DMS114 treated with DMSO at 0.1 percent for 48 hours (cell line): ENCODE data around the gene TTC34.

Source experiments
- DNase-seq: peaks from one replicate; lab custom pipeline; 2025; ENCODE audit not compliant: unreplicated experiment; lab: John Stamatoyannopoulos, UW

Gene TTC34

DNA sequence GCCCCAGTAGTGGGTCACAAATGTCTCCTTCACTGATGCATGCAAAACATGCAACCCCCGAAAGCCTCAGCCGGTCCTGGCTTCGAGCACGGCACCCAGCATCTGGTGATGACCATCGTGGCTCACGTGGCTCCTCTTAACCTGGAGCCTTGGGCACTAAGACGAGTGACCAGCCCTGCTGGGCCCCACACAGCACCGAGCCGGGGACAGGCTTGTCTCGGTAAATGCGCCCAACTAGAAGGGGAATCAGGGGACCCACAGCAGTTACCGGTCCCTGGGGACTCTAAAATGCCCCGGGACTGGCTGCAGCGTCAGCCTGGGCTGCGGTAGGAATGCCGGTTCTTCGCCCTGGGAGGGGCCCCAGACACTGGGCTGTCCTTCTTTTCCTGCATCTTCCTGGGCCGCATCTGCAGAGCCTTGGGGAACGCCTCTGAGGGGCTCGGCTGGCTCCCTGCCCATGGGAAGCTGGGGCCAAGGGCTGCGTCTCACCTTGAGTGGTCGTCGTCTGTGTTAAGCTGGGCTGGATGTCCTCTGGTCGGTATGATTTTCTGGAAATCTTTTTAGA is 13.1 kb upstream of the TTC34 start:
- no peak for DNase-seq

DNA sequence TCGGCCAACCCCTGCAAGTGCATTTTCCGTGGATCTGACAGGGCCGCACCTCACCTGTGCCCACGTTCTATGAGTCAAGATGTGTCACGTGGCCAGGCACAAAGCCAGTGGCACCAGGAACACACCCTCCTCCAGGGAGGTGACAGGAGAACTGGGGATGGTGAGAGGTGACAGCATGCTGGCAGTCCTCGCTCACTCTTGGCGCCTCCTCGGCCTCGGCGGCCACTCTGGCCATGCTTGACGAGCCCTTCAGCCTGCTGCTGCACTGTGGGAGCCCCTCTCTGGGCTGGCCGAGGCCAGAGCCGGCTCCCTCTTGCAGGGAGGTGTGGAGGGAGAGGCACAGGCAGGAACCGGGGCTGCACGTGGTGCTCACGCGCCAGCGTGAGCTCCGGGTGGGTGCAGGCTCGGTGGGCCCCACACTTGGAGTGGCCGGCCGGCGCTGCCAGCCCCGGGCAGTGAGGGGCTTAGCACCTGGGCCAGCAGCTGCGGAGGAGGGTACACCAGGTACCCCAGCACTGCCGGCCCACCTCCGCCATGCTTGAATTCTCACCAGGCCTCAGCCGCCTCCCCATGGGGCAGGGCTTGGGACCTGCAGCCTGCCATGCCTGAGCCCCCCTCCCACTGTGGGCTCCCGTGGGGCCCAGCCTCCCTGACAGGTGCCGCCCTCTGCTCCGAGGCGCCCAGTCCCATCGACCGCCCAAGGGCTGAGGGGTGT is 11.6 kb upstream of the TTC34 start:
- no peak for DNase-seq

DNA sequence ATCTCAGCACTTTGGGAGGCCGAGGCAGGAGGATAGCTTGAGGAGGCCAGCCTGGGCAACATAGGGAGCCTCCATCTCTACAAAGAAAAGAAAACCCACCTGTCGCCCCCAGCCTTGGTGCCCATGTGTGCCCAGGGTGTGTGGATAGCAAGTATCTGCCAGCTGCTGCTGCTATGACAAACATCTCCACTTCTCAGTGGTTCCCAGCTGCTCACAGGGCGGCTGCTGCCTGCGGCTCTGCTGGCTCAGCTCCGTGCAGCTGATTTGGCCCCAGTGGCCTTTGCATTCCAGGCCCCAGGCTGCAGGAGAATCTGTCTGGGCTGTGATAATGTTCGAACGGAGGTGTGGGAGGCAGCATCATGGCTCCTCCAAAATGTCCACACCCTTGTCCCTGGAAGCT is 10.6 kb upstream of the TTC34 start:
- DNase-seq, result no peak

DNA sequence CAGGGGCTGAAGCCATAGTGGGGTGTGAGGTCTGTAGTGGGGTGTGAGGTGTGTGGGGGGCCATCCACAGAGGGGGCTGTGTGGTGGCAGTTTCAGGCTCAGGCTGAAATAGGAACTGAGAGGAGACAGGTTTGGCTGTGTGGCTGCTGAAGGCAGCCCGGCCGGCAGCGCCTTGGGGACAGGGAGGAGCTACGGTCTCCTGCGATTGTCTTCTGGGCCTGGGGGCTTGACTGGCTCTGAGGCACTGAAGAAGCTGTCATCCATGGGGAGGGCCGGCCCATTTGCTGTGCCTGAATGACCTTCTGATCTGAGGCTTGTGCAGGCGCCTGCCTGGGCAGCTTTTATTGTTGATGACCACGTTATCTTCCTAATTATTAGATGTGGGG is 10.0 kb upstream of the TTC34 start:
- no peak for DNase-seq

DNA sequence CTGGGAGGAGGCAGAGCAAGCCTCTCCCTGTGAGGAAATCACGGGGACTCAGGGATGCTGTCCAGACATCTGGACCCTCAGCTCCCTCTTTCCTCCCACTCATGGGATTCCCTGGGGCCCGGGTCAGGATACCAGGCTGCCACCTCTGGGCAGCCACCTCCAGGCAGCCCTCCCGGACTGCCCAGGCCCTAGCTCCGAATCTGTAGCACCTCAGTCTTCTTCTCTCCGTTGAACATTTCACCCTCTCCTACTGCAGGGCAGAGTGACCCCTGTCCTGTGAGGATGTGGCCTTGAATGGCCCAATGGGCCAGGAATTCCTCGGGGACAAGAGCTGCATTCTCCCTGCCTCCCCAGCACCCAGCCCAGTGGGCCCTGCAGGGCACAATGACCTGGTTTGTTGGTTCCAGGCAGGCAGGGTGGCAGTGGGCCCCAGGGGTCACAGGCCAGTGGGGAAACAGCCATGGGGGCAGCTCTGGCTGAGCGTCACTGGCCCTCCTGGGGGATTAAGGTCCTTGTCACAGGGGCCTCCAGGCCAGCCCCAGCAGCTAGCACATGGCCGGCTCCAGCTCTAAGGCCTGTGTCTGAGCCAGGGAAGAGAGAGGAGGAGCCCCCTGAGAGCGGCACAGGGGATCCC is 9.5 kb upstream of the TTC34 start:
- DNase-seq, result no peak

DNA sequence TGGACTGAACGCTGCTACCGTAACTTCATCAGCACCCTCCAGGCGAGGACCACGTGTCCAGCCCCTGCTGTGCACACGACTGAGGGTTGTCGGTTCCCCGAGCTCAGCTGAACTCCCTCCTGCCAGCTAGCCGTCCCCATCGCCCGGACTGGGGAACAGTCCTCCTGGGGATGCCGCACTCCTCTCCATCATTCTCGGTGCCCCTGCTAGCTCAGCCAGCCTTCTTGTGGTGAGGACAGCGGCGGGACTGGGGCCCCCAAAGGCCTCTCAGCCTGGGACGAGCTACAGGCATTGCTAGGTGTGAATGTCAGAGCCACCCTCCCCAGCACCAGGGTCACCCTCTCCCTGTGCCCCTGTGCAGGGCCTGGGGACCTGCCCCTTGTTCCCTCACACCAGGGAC is 8.8 kb upstream of the TTC34 start:
- no peak for DNase-seq

DNA sequence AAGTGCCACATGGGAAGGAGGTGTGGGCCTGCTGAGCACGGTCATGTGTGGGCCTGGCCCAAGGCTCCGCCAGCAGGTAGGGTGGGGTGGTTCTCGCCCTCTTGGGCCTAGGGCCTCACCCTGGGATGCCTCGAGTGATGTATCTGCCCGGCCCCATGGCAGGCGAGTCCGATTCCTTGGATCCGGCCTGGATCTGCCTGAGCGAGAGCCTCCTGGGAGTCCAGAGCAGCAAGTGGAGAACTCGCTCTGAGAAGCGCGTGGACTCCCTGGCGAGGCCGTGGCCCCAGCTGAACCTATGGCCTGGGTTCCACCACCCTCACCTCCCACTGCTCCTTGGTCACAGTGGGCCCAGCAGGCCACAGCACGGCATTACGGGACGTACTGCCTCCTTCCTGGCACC is 8.2 kb upstream of the TTC34 start:
- DNase-seq, result no peak

DNA sequence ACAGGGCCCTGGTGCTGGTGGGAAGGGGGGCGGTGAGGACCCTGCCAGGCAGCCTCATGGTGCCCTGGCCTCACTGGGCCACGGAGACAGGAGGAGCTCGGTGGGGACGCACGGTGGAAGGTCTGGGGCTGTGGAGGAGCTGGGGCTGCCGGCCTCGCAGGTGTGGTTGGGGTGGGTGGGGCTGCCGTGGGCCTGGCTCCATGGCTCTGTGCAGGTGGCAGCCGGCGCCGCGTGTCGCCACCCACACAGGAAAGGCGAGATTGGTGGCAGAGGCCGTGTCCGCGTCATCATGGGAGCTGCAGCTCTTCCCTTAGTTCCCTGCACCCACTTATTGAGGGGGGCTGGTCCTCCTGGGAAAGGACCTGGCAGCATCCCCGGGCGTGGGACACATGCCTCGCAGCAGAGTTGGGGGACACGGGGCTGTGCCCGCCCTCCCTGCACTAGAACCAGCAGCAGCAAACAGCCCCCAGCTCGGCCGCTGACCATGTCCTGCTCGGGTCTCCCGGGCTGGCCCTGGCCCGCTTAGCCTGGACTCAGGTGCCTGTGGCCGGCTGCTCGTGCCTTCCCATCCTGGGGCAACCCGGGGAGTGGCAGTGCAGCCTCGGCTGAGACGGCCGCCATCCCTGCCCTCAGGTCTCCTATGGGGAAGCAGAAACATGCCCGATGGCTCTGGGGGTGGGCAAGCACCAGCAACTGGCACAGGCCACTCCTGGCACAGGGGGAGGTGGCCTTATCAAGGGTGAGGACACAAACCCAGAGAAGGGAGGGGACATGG is 7.5 kb upstream of the TTC34 start:
- DNase-seq, result no peak

DNA sequence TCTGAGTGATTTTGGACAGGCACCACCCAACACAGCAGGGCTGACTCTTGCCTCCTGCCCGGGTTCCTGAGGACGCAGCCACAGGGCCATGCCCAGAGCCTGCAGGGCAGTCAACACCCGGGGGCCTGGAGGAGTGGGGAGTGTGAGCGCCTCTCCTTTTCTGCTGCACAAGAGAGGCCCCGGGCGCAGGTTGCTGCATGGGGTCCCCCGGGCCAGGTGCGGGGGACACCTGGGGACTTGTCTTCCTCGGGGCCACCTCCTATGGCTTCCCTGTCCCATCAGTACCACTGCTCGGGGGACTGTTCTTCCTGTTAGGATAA is 6.9 kb upstream of the TTC34 start:
- no peak for DNase-seq

DNA sequence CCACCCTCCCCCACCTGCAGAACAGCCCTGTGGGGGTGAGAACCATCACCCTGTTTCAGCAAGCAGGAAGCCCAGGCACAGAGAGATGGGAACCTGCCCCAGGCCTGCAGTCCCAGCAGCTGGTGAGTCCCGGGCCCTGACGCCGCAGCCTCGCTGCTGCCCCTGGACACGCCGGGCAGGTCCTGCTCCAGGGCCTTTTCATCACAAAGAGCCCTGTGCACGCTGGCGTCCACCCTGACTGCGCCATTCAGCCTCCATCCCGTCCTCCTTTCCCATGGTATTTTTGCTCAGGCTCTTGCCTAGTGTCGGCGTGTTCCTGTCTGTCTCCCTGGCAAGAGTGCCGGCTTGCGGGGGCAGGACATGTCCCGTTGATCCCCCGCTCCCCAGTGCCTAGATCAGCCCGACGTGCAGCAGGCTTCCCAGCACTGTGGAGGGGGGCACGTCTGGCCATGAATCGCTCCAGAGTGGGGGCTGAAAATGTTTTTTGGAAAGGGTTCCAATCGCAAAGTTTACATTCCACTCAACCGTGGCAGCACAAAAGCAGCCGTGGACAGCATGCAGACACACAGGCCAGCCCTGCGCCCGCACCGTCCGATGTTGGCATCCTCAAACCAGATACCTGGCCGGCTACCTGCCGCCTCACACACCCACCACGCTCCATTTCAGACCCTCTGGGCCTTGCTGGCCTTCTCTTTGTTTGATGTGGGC is 6.3 kb upstream of the TTC34 start:
- no peak for DNase-seq

DNA sequence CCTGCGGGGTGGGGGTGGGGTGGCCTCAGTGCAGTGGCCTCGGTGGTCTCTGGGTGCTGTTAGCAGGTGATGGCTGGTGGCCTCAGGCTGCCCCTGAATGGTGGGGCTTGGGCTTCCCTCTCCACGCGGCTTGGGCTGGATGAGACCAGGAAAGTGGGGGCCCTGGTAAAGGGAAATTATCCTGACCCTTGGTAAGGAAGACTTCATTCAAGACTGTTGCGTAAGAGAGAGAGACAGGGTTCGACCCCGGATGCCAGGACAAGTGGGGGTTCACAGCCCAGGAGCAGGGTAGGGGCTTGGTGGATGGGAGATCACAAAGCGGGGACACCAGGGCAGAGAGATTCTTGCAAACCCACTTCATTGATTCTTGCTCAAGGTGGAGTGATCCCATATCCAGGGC is 5.5 kb upstream of the TTC34 start:
- DNase-seq, result no peak

DNA sequence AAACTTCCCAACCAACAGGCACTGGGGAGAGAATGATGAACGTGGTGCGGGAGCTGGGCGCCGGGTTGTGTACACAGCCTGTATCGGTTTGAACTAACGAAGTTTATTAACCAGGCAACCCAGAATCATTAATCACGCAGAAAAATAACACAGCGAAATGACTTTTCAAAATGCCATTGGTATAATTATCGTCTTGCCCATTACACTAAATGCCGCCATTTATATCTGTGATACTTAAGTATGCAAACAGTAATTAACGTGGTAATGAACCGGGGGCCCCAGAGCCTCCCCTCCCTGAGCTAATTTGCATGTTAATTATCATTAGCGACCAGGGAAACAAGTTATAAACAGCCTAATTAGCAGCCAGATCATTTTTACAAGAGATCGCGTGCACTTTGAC is 5.1 kb upstream of the TTC34 start:
- DNase-seq, result no peak

DNA sequence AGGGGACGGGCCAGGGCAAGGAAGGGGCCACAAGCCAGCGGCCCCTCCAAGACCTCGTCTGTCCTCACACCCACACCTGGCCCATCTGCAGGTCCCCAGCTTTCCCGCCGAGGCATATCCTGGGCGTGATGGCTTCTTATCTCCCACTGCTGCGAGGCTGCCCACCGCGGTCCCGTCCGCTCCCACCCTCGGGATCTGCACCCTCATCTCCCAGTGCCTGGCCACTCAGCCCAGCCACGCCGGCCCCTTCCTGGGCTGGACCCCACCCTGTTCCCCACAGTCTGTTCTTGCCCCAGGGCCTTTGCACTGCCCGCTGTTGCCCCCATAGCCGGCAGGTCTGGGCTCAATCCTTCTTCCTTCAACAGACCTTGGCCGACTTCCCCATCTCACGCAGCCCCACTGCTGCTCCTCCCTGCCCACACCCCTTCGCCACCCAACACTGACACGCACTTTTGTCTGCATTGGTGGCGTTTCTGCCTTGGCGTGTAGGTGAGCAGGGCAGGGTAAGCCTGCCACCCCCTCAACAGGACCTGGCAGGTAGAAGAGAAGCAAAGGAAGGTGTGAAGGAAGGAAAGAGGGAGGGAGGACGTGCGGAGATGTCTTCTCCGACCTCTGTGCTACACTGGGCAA is 4.4 kb upstream of the TTC34 start:
- no peak for DNase-seq

DNA sequence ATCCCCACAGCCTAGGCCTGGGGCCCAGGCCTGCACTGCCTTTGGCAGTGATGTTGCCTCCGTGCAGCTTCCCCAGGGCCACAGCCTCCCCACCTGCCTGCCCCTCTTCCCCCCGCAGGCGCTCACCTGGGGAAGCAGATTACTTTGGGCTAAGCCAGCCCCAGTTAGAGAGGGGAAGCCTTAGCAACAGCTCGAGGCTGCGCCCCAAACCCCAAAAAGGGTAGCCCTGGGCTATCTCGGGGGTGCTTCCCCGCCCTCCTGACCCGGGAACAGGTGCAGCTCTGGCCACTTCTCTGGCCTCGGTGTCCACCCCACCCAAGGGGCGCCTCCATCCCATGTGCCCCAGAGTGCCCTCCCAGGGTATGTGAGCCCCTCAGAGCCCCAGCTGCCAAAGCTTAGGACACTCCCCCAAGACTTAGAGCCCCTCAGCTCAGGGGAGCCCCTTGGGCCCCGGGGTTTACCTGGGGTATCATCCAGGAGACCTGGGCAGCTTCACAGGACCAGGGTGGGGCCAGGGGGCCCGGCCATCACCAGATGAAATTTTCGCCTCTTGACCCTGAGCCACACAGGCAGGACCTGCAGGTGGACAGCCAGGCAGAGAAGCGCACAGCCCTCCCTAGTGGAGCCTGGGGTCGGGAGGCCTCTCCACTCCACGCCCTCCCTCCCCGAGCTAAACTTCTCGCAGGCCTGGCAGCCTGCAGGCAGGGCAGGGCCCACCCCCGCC is 3.3 kb upstream of the TTC34 start:
- no peak for DNase-seq

DNA sequence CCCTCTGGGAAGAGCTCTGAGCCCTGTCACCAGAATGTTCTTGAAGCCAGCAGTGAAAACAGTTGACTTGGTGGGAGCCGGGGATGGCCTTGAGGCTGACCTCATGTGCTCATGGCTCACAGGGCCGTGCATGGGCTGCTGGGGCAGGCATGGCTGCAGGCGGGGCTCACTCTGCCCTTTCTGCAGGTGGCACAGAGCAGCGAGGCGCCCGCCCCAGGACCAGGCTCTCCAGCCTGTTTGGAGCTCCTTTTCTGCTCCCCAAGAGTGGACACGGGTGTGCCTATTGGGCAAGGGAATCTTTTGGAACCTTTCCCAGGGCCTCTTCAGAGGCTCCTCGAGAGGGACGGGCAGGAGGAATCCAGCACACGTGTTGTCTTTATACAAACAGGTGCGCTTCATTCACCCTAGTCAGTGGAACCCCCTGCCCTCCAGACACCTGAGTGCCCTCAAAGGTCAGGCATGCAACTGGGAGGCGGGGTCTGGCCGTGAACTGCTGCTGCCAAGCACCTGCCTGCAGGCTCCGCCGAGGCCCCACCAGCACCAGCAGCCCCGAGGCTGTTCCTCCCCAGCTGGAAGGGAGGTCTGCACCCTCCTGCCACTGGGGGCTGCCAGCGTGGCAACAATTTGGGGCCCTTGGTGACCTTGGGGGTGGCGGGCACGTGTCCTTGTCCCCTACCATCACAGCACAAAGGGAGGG is 2.6 kb upstream of the TTC34 start:
- DNase-seq, result no peak

DNA sequence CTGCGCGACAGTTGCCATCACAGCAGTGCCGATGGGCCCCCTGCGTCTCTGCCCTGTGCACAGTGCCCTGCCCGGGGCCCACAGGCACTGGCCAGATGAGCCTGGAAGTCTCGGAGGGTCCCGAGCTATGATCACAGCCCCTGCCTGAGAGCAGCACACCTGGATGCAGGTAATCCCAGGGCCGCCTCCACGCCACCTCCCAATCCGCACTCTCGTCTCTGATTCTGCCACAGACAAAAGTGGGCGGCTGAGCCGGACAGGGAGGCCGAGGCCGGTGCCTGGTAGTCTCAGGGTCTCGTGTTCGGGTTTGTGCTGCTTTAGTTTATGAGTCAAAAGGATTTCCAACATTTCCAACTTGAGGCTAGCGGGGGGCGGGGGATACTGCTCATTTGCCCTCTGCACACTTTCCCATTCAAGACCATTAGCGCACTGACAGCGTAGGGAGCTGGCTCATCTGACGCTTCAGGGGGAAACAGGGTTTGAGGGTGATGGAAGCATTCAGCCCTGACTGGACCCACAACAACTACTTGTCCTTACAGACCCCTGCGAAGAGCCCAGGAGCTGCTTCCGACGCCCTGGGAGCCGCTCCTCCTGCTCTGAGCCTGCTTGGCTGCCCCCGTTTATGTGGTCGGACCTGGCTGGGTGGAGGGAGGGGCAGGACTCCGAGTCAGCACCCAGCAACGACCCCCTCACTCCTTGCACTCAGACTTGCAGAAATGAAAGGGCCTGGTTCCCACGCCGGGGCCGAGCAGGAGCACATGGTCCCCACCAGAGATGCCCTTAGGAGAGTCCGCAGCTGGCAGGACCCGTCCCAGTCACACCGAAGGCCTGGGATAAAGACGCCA is 1.8 kb upstream of the TTC34 start:
- no peak for DNase-seq

DNA sequence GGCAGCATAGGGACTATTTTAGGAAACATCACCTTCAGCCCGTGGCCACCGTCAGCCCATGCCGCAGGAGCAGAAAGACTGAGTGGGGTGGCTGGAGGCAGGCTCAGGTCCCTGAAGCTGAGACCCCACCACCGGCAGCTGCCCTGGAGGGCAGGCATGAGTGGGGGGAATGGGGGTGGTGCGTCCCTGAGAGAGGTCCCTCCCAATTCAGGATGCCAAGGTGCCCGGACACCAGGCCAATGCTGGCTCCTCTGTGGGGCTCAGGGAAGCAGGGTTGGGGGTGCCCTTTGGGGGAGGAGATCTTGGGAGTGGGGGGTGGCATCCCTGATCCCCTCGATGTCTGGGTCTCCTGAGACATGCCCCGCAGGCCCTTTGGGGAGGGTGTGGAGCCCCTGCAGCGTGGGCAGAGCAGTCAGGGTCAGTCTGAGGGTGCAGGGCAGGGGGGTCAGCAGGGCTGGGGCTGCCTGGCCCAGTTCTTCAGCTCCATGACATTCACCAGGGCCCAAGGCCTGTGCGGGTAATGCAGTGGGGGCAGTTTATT is 998 bp upstream of the TTC34 start:
- DNase-seq, result no peak

DNA sequence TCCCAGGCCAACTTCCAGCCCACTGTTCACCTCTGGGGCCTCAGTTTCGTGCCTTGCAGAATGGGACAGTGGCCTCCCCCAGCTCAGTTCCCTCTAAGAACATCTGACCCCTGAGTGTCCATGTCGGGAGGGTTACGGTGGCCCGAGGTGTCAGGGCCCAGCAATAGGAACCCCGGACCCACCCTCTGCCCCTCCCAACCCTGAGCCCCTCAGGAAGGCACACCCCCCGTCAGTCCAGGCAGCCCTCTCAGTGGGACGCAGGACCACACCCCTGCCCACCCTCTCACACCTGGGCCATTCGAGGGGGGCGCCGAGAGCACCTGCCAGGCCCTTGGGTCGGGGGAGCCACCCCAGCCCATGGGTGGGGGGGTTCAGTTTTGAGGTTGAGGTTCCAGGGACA is 447 bp downstream of the TTC34 start:
- no peak for DNase-seq

DNA sequence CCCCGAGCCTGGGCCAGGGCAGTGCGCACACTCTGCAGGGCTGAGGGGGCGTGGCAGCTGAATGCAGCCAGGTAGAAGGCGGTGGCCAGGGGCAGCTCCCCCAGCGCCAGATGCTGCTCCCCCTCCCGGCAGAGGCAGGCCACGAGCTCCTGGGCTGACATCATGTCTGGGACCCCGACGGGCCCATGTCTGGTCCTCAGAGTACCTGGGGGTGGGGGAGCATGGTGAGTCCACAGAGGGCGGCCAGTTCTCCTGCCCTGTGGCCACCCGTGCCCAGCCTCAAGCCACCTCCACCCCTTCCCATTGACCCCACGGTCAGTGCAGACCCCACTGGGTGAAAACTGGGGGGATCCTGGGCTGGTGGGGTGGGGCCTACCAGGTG is 838 bp downstream of the TTC34 start:
- no peak for DNase-seq
